GM12874 (cell line): ENCODE data around the gene EPPIN.

Source experiments
- CTCF ChIP-seq: IDR thresholded peaks from 2 replicates; pipeline ENCODE4 v1.5.1; 2011; ENCODE audit warnings: low read depth, mild to moderate bottlenecking, control low read depth, low read length, moderate library complexity; ENCODE audit not compliant: insufficient read depth

The EPPIN gene

GRCh38 chr20:45507011-45507820 lies 40.0 kb downstream of the EPPIN start:
- TF ChIP-seq CTCF, result no peak

- no peak for TF ChIP-seq CTCF
Observed at GRCh38 chr20:45506398-45506797, 40.8 kb downstream of the EPPIN start.

- no peak for TF ChIP-seq CTCF
Observed at GRCh38 chr20:45503403-45503802, 43.8 kb downstream of the EPPIN start.

- no peak for TF ChIP-seq CTCF
Observed at GRCh38 chr20:45502561-45502960, 44.6 kb downstream of the EPPIN start.

- no peak for TF ChIP-seq CTCF
Observed at GRCh38 chr20:45501600-45501999, 45.6 kb downstream of the EPPIN start.

- TF ChIP-seq CTCF, result no peak
Observed at GRCh38 chr20:45500022-45500421, 47.2 kb downstream of the EPPIN start.

GRCh38 chr20:45497971-45498494 lies 49.2 kb downstream of the EPPIN start:
- no peak for TF ChIP-seq CTCF
